H7 (cell line): Measurements from ENCODE around the gene CCDC51. TPM values are rescaled to one million over a fixed set of nuclear protein-coding genes. Genes with fewer than 3 reads are reported as not detected.
A peak's percentile ranks its signal among the peaks of the same experiment; 100 is the strongest.
"Not testable (repeated sequence)": the region's sequence is repeated elsewhere in the genome, so short reads cannot be mapped to it uniquely, and the experiment has no call there.

Experiments
- DNase-seq: peaks from one replicate; pipeline ENCODE4 v3.0.0; 2012
- H3K27me3 ChIP-seq: 2 replicates; pipeline ENCODE4 v1.6.0; 2011; ENCODE audit warnings: mild to moderate bottlenecking, low read length; ENCODE audit not compliant: control insufficient read depth, insufficient read depth
- H3K36me3 ChIP-seq: replicated peaks from 2 replicates; pipeline ENCODE4 v1.5.1; 2011; ENCODE audit warnings: low read length; ENCODE audit not compliant: control insufficient read depth, insufficient read depth
- H3K4me3 ChIP-seq: 2 replicates; pipeline ENCODE4 v1.5.1; 2011; ENCODE audit warnings: low read depth, mild to moderate bottlenecking, control low read depth, low read length, moderate library complexity; ENCODE audit not compliant: insufficient read depth
- total RNA-seq: library from RNA; depleted of rRNA; stranded (reverse); fragments of >200 nt; shearing (Covaris generic); gene quantifications from 2 replicates; pipeline ENCODE4 v1.2.3, GENCODE V29; 2014

CCDC51 gene
- total RNA-seq, 1 experiment from 2014 or later, result 51.4 TPM

GRCh38 chr3:48470286-48470685 is 30.4 kb upstream of the CCDC51 start:
- DNase-seq, result peak; percentile 26
- no peak overlapping the region for H3K4me3 ChIP-seq
- peaks cover 19% of the 10 kb centered on the region for H3K36me3 ChIP-seq

GRCh38 chr3:48469046-48469915 is 29.4 kb upstream of the CCDC51 start:
- peak; percentile 37 for DNase-seq

More at GRCh38 chr3:48470286-48470685, 30.4 kb upstream of the CCDC51 start:
- H3K27me3 ChIP-seq, result no peaks in the 10 kb centered on the region

GRCh38 chr3:48468329-48468731 is 28.4 kb upstream of the CCDC51 start:
- H3K4me3 ChIP-seq, result no peak overlapping the region
- H3K27me3 ChIP-seq, result no peaks in the 10 kb centered on the region
- peaks cover 19% of the 10 kb centered on the region for H3K36me3 ChIP-seq
- peak; percentile 28 for DNase-seq

More at GRCh38 chr3:48469046-48469915, 29.4 kb upstream of the CCDC51 start:
- no peak overlapping the region for H3K4me3 ChIP-seq
- H3K27me3 ChIP-seq, result no peaks in the 10 kb centered on the region
- peaks cover 19% of the 10 kb centered on the region for H3K36me3 ChIP-seq

GRCh38 chr3:48467473-48468267 is 27.8 kb upstream of the CCDC51 start:
- H3K4me3 ChIP-seq, result no peak overlapping the region
- H3K36me3 ChIP-seq, result peaks cover 19% of the 10 kb centered on the region
- DNase-seq, result no peak
- H3K27me3 ChIP-seq, result no peaks in the 10 kb centered on the region

GRCh38 chr3:48467110-48467454 is 27.2 kb upstream of the CCDC51 start:
- DNase-seq, result peak; percentile 30
- no peak overlapping the region for H3K4me3 ChIP-seq
- no peaks in the 10 kb centered on the region for H3K27me3 ChIP-seq
- H3K36me3 ChIP-seq, result peaks cover 19% of the 10 kb centered on the region

GRCh38 chr3:48466386-48467109 is 26.6 kb upstream of the CCDC51 start:
- Histone ChIP-seq H3K4me3 (no peak overlapping the region), H3K27me3 (no peaks in the 10 kb centered on the region), H3K36me3 (peaks cover 19% of the 10 kb centered on the region)
- DNase-seq, result peak; percentile 64

- Histone ChIP-seq H3K36me3 (peaks cover 23% of the 10 kb centered on the region), H3K4me3 (no peak overlapping the region), H3K27me3 (no peaks in the 10 kb centered on the region)
- DNase-seq, result peak; percentile 98
These were observed 25.8 kb upstream of the CCDC51 start for GRCh38 chr3:48465531-48466378.

GRCh38 chr3:48465237-48465530 is 25.3 kb upstream of the CCDC51 start:
- no peak overlapping the region for H3K4me3 ChIP-seq
- H3K36me3 ChIP-seq, result peaks cover 28% of the 10 kb centered on the region
- no peak for DNase-seq
- no peaks in the 10 kb centered on the region for H3K27me3 ChIP-seq

GRCh38 chr3:48464713-48465221 is 24.8 kb upstream of the CCDC51 start:
- peak; percentile 38 for DNase-seq
- H3K27me3 ChIP-seq, result no peaks in the 10 kb centered on the region
- H3K36me3 ChIP-seq, result peaks cover 31% of the 10 kb centered on the region
- no peak overlapping the region for H3K4me3 ChIP-seq

- no peak for DNase-seq
- Histone ChIP-seq H3K4me3 (no peak overlapping the region), H3K27me3 (no peaks in the 10 kb centered on the region), H3K36me3 (peaks cover 27% of the 10 kb centered on the region)
These were observed 23.8 kb upstream of the CCDC51 start for GRCh38 chr3:48463703-48464102.

GRCh38 chr3:48461767-48462166 is 21.8 kb upstream of the CCDC51 start:
- DNase-seq, H3K4me3 ChIP-seq, H3K27me3 ChIP-seq: not testable (repeated sequence)
- H3K36me3 ChIP-seq, result peaks cover 24% of the 10 kb centered on the region

- no peak for DNase-seq
- Histone ChIP-seq H3K36me3 (peaks cover 26% of the 10 kb centered on the region), H3K27me3 (no peaks in the 10 kb centered on the region), H3K4me3 (no peak overlapping the region)
These were observed 20.6 kb upstream of the CCDC51 start for GRCh38 chr3:48460517-48460902.

- Histone ChIP-seq H3K27me3 (no peaks in the 10 kb centered on the region), H3K4me3 (no peak overlapping the region), H3K36me3 (peaks cover 27% of the 10 kb centered on the region)
- DNase-seq, result no peak
These were observed 20.0 kb upstream of the CCDC51 start for GRCh38 chr3:48459773-48460516.
